Ascending aorta (tissue), 2 donors: ENCODE measurements around the gene CD3D. TPM values are rescaled to one million over a fixed set of nuclear protein-coding genes. Genes with fewer than 3 reads are reported as not detected.

Experiments used
- DNase-seq, 2 donors: peaks; one replicate each; pipeline ENCODE4 v3.0.0-alpha.2; 2019; ENCODE audit warnings: low spot score in 2 of 2
- H3K27ac ChIP-seq, 2 donors: fragments of 200-600 bp; sonication (generic); one replicate each; pipeline ENCODE4 v1.5.1; 2016 to 2017; ENCODE audit warnings: mild to moderate bottlenecking in 1 of 2
- H3K27me3 ChIP-seq: fragments of 200-600 bp; sonication (generic); one replicate; pipeline ENCODE4 v1.5.1; 2017
- H3K36me3 ChIP-seq, 2 donors: fragments of 200-600 bp; sonication (generic); one replicate each; pipeline ENCODE4 v1.5.1; 2016
- H3K4me1 ChIP-seq, 2 donors: fragments of 200-600 bp; sonication (generic); one replicate each; pipeline ENCODE4 v1.5.1; 2016 to 2017; ENCODE audit warnings: mild to moderate bottlenecking in 1 of 2
- H3K4me3 ChIP-seq, 2 donors: fragments of 200-600 bp; sonication (generic); one replicate each; pipeline ENCODE4 v1.5.1; 2016 to 2017; ENCODE audit warnings: mild to moderate bottlenecking in 1 of 2
- H3K9me3 ChIP-seq, 2 donors: fragments of 200-600 bp; sonication (generic); one replicate each; pipeline ENCODE4 v1.5.1; 2016
- intact Hi-C: fragments of 100-400 bp; cut with DNase I; formaldehyde crosslinking; loops from one replicate; pipeline ENCODE4 v1.15.1; 2023
- total RNA-seq: library from RNA; depleted of rRNA; stranded (reverse); fragments of >200 nt; gene quantifications from one replicate; pipeline ENCODE4 v1.1.0, GENCODE V29; 2016
- TF ChIP-seq, protein P1 (sequence below), 3 experiments: fragments of 200-600 bp in 2 of 3; fragments of 450-650 bp in 1 of 3; sonication (generic) in 2 of 3; IDR thresholded peaks; one replicate each; pipeline ENCODE4 v1.5.1; 2016 to 2019; ENCODE audit warnings: antibody characterized with exemption in 3 of 3, mild to moderate bottlenecking in 1 of 3, moderate library complexity in 1 of 3

Gene CD3D
- total RNA-seq, 1 donor from 2014 or later = not detected

DNA sequence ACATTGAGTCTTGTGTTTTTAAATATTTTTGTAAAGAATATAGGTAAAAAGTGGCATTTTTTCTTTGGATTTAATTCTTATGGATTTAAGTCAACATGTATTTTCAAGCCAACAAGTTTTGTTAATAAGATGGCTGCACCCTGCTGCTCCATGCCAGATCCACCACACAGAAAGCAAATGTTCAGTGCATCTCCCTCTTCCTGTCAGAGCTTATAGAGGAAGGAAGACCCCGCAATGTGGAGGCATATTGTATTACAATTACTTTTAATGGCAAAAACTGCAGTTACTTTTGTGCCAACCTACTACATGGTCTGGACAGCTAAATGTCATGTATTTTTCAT lies 38.3 kb downstream of the CD3D start:
- Histone ChIP-seq H3K36me3 (no peaks in the 10 kb centered on the region), H3K4me3 (no peak overlapping the region), H3K4me1 (no peaks in the 10 kb centered on the region), H3K27ac (no peak overlapping the region), H3K27me3 (no peaks in the 10 kb centered on the region), H3K9me3 (no peaks in the 10 kb centered on the region)
- intact Hi-C loops = no loop called here
- DNase-seq = no peak
- TF ChIP-seq, protein P1, sequence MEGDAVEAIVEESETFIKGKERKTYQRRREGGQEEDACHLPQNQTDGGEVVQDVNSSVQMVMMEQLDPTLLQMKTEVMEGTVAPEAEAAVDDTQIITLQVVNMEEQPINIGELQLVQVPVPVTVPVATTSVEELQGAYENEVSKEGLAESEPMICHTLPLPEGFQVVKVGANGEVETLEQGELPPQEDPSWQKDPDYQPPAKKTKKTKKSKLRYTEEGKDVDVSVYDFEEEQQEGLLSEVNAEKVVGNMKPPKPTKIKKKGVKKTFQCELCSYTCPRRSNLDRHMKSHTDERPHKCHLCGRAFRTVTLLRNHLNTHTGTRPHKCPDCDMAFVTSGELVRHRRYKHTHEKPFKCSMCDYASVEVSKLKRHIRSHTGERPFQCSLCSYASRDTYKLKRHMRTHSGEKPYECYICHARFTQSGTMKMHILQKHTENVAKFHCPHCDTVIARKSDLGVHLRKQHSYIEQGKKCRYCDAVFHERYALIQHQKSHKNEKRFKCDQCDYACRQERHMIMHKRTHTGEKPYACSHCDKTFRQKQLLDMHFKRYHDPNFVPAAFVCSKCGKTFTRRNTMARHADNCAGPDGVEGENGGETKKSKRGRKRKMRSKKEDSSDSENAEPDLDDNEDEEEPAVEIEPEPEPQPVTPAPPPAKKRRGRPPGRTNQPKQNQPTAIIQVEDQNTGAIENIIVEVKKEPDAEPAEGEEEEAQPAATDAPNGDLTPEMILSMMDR (IDR thresholded peaks at IDR 0.05) = no peak

DNA sequence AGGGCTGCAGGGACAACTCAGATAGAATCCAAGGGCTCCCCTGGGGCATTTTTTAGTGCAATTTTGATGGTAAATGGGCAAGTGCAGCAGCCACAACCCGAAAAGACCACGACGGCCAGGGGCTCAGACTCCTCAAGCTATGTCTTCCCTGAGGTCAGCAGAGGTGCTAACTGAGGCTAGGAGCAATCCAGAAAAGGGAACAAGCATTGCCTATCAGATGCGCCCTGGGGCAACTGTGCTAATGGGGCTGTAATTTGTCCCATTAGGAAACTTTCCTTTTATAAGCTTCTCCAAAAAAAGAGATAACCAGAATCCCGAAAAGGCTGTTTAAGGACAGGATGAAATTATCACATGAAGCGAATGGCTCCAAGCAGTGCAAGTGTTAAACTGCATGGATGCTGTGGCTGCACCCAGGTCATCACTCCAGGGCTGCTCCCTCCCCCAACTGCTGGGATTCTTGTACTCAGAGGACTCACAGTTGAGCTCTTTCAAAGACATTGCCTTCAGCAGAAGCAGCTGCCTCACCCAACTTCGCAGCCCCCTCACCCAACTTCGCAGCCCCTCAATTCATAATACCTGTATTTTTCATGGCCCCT lies 40.8 kb downstream of the CD3D start:
- TF ChIP-seq, protein P1 (IDR thresholded peaks at IDR 0.05) = no peak

DNA sequence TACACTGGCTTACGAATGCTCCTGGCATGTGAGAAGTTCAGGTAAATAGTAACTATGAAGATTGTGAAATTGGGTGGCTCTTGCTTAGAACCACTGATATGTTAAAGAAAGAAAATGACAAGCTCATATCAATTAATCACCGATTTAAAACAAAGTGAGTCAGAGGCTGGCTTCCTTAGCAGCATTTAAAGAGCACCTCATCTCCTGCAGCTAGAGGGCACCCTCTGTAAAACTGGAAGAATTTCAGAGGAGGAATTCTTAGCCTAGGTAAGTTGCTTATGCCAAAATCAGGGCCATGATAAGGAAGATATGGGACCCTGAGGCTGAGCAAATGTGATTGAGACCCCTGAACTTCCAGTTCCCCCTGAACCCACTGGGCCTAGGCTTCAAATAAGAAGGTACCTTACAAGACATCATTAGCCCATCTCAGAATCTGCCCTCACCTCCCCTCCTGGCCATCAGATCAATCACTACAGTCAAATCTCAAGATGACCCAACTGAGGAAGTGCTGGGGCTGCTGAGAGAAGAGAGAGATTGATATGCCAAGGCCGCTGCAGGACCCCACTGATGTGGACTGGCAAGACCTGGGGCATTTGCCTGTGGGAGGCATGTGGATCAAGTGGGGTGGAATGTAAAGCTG lies 46.6 kb downstream of the CD3D start:
- intact Hi-C loops = no loop called here
- TF ChIP-seq, protein P1 (IDR thresholded peaks at IDR 0.05) = peak in 1 of 3 experiments; percentile 25
- Histone ChIP-seq H3K4me1 (no peaks in the 10 kb centered on the region), H3K27ac (no peak overlapping the region), H3K27me3 (no peaks in the 10 kb centered on the region), H3K36me3 (no peaks in the 10 kb centered on the region), H3K4me3 (no peak overlapping the region), H3K9me3 (no peaks in the 10 kb centered on the region)
- no peak for DNase-seq

More for the DNA sequence above, 40.8 kb downstream of the CD3D start:
- no peaks in the 10 kb centered on the region for H3K4me1 ChIP-seq
- no peak overlapping the region for H3K27ac ChIP-seq
- H3K9me3 ChIP-seq = no peaks in the 10 kb centered on the region
- intact Hi-C loops = no loop called here
- H3K27me3 ChIP-seq = no peaks in the 10 kb centered on the region
- DNase-seq = no peak
- no peak overlapping the region for H3K4me3 ChIP-seq
- H3K36me3 ChIP-seq = no peaks in the 10 kb centered on the region

DNA sequence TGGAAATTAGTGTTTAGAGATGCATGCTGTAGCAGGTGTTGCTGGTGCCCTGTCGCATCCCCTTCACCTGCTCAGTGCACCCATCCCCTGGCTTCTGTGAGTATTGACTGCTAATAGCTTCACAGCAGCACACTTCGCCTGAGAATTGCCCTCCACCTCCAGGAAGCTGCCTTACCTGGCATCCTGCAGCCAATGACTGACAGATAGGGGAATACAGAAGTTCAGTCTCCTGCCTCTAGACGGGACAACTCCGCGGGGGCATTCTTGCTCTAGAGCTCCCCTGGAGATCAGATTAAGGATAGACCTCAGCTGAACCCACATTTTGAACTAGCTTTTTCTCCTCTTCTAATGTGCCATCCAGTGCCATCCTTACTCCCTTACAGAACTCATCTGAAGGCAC lies 47.3 kb downstream of the CD3D start:
- H3K27me3 ChIP-seq = no peaks in the 10 kb centered on the region
- TF ChIP-seq, protein P1 (IDR thresholded peaks at IDR 0.05) = no peak
- no peaks in the 10 kb centered on the region for H3K36me3 ChIP-seq
- no peak for DNase-seq
- H3K4me1 ChIP-seq = no peaks in the 10 kb centered on the region
- H3K27ac ChIP-seq = no peak overlapping the region
- intact Hi-C loops = no loop called here
- no peaks in the 10 kb centered on the region for H3K9me3 ChIP-seq
- H3K4me3 ChIP-seq = no peak overlapping the region

DNA sequence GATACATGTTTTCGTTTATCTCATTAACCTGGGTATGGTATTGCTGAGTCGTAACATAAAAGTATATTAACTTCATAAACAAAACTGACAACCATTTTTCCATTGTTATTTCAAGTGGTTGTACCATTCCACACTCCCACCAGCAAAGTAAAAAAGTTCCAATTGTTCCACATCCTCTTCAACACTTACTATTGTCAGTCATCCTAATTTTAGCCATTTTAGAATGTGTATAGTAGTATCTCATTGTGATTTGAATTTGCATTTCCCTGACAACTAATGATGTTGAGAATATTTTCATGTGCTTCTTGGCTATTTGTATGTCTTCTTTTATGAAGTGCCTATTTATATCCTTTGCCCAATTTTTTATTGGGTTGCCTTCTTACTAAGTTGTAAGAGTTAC lies 48.5 kb downstream of the CD3D start:
- Histone ChIP-seq H3K4me3 (no peak overlapping the region), H3K27me3 (no peaks in the 10 kb centered on the region), H3K4me1 (no peaks in the 10 kb centered on the region), H3K27ac (no peak overlapping the region), H3K36me3 (no peaks in the 10 kb centered on the region), H3K9me3 (no peaks in the 10 kb centered on the region)
- no peak for DNase-seq
- TF ChIP-seq, protein P1 (IDR thresholded peaks at IDR 0.05) = no peak
- intact Hi-C loops = no loop called here
